Neuronal stem cell (in vitro differentiated cells): Measurements from ENCODE around the gene IFFO2.
"Not testable (repeated sequence)": the region's sequence is repeated elsewhere in the genome, so short reads cannot be mapped to it uniquely, and the experiment has no call there.

ENCODE experiments used
- DNase-seq: peaks from one replicate; pipeline ENCODE4 v3.0.0-alpha.2; 2013; ENCODE audit warnings: low spot score
- H2AFZ ChIP-seq: one replicate; pipeline ENCODE4 v1.6.1; 2013; ENCODE audit warnings: mild to moderate bottlenecking, low read length, inconsistent platforms
- H2AK5ac ChIP-seq: 2 replicates; pipeline ENCODE4 v1.6.1; 2013; ENCODE audit warnings: low read depth, mild to moderate bottlenecking, inconsistent platforms, low read length, moderate library complexity, mixed read lengths
- H2BK120ac ChIP-seq: 2 replicates; pipeline ENCODE4 v1.6.1; 2013; ENCODE audit warnings: low read depth, mild to moderate bottlenecking, inconsistent platforms, low read length, moderate library complexity, mixed read lengths
- H2BK12ac ChIP-seq: one replicate; pipeline ENCODE4 v1.6.1; 2013; ENCODE audit warnings: low read length, inconsistent platforms
- H2BK15ac ChIP-seq: 2 replicates; pipeline ENCODE4 v1.6.1; 2013; ENCODE audit warnings: mild to moderate bottlenecking, low read length, inconsistent platforms, mixed read lengths
- H2BK5ac ChIP-seq: one replicate; pipeline ENCODE4 v1.6.1; 2013; ENCODE audit warnings: inconsistent platforms, mild to moderate bottlenecking, low read length, moderate library complexity
- H3K14ac ChIP-seq: one replicate; pipeline ENCODE4 v1.6.1; 2013; ENCODE audit warnings: low read length, inconsistent platforms
- H3K18ac ChIP-seq: 2 replicates; pipeline ENCODE4 v1.6.1; 2013; ENCODE audit warnings: low read length, inconsistent platforms
- H3K23ac ChIP-seq: 2 replicates; pipeline ENCODE4 v1.6.1; 2013; ENCODE audit warnings: low read depth, mild to moderate bottlenecking, mixed read lengths, low read length, inconsistent platforms; ENCODE audit not compliant: poor library complexity
- H3K27ac ChIP-seq: replicated peaks from 3 replicates; pipeline ENCODE4 v1.5.1; 2013; ENCODE audit warnings: low read length, inconsistent platforms
- H3K27me3 ChIP-seq, 3 experiments: 2 replicates each; pipeline ENCODE4 v1.6.1; 2013; ENCODE audit warnings: low read length in 3 of 3, mild to moderate bottlenecking in 2 of 3, inconsistent platforms in 1 of 3, low read depth in 1 of 3, mixed read lengths in 1 of 3, moderate library complexity in 1 of 3; ENCODE audit not compliant: control insufficient read depth in 3 of 3, insufficient read depth in 3 of 3
- H3K36me3 ChIP-seq, 2 donors: replicated peaks in 1 of 2; 2 replicates each; pipeline ENCODE4 v1.6.1; 2013; ENCODE audit warnings: low read length in 2 of 2; ENCODE audit not compliant: control insufficient read depth in 2 of 2, insufficient read depth in 2 of 2
- H3K4ac ChIP-seq: 2 replicates; pipeline ENCODE4 v1.6.1; 2013; ENCODE audit warnings: inconsistent platforms, mild to moderate bottlenecking, low read length, moderate library complexity
- H3K4me1 ChIP-seq, 2 donors: 1 replicate in 1 of 2; 2 replicates in 1 of 2; pipeline ENCODE4 v1.6.1; 2013; ENCODE audit warnings: low read length in 2 of 2, low read depth in 1 of 2; ENCODE audit not compliant: control insufficient read depth in 2 of 2, insufficient read depth in 1 of 2
- H3K4me2 ChIP-seq: one replicate; pipeline ENCODE4 v1.6.1; 2013; ENCODE audit warnings: mild to moderate bottlenecking, low read length, inconsistent platforms; ENCODE audit not compliant: insufficient read depth, poor library complexity, severe bottlenecking
- H3K4me3 ChIP-seq, 2 donors: 2 replicates each; pipeline ENCODE4 v1.5.1; 2013; ENCODE audit warnings: low read length in 2 of 2, mild to moderate bottlenecking in 2 of 2, inconsistent platforms in 1 of 2, moderate library complexity in 1 of 2
- H3K79me1 ChIP-seq: one replicate; pipeline ENCODE4 v1.6.1; 2013; ENCODE audit warnings: low read depth, mild to moderate bottlenecking, inconsistent platforms, low read length, moderate library complexity
- H3K9ac ChIP-seq: one replicate; pipeline ENCODE4 v1.6.1; 2013; ENCODE audit warnings: mild to moderate bottlenecking, low read depth, low read length, inconsistent platforms; ENCODE audit not compliant: poor library complexity
- H3K9me3 ChIP-seq, 2 donors: replicated peaks in 1 of 2; 2 replicates each; pipeline versions ENCODE3 to v1.6.1; 2013; ENCODE audit warnings: low read length in 2 of 2, mild to moderate bottlenecking in 2 of 2, inconsistent platforms in 1 of 2, low read depth in 1 of 2, mixed read lengths in 1 of 2, moderate library complexity in 1 of 2; ENCODE audit not compliant: control insufficient read depth in 2 of 2, insufficient read depth in 1 of 2
- H4K8ac ChIP-seq: one replicate; pipeline ENCODE4 v1.6.1; 2013; ENCODE audit warnings: low read depth, mild to moderate bottlenecking, inconsistent platforms, low read length, moderate library complexity
- H4K91ac ChIP-seq: one replicate; pipeline ENCODE4 v1.6.1; 2013; ENCODE audit warnings: low read length, low read depth, mild to moderate bottlenecking, inconsistent platforms; ENCODE audit not compliant: poor library complexity
- WGBS, 2 donors: extraction: QIAGEN DNeasy Blood & Tissue Kit; methylation state at CpG; one replicate each; pipeline ENCODE4 v1.1.7; 2013; ENCODE audit warnings: missing lambda C conversion rate in 2 of 2, mixed read lengths in 1 of 2; ENCODE audit not compliant: insufficient read length in 2 of 2, insufficient replicate concordance in 1 of 2; ENCODE audit errors: extremely low coverage in 2 of 2; 5-methylcytosine and 5-hydroxymethylcytosine counted together

The IFFO2 gene

GRCh38 chr1:18893120-18893519 is 63.4 kb downstream of the IFFO2 start:
- Histone ChIP-seq H3K4ac (no peak overlapping the region), H2BK15ac (no peak overlapping the region), H3K18ac (no peak overlapping the region), H2AK5ac (no peak overlapping the region), H2BK12ac (no peak overlapping the region), H3K4me3 (no peak overlapping the region), H3K27ac (no peak overlapping the region), H3K9me3 (no peaks in the 10 kb centered on the region), H3K27me3 (no peaks in the 10 kb centered on the region), H4K91ac (no peak overlapping the region), H3K9ac (no peak overlapping the region), H3K4me1 (peaks cover 0 to 2% of the 10 kb centered on the region in 2 donors), H2AFZ (no peak overlapping the region), H3K4me2 (no peak overlapping the region), H3K79me1 (peaks cover 1% of the 10 kb centered on the region), H2BK120ac (no peak overlapping the region), H4K8ac (no peak overlapping the region), H3K23ac (no peak overlapping the region), H3K36me3 (peaks cover 3 to 5% of the 10 kb centered on the region in 2 donors), H3K14ac (no peak overlapping the region), H2BK5ac (no peak overlapping the region)
- no CpG with 5 or more reads among the region's 7 CpGs for WGBS, 2 donors
- no peak for DNase-seq

- not testable (repeated sequence) for H3K27ac ChIP-seq, H3K9ac ChIP-seq, H3K4ac ChIP-seq, H2BK5ac ChIP-seq, H3K9me3 ChIP-seq, H4K91ac ChIP-seq, H3K14ac ChIP-seq, H3K36me3 ChIP-seq, H2BK15ac ChIP-seq, H3K27me3 ChIP-seq, H3K4me3 ChIP-seq, H2BK120ac ChIP-seq, H4K8ac ChIP-seq, H3K4me2 ChIP-seq, H3K4me1 ChIP-seq, H2BK12ac ChIP-seq, H2AFZ ChIP-seq, H3K79me1 ChIP-seq, H3K18ac ChIP-seq, DNase-seq, H2AK5ac ChIP-seq, H3K23ac ChIP-seq
- WGBS, 2 donors, result no CpG with 5 or more reads among the region's 7 CpGs
These were observed 64.6 kb downstream of the IFFO2 start for GRCh38 chr1:18891858-18892257.

- Histone ChIP-seq H2BK12ac (no peak overlapping the region), H2BK15ac (no peak overlapping the region), H2BK120ac (no peak overlapping the region), H3K36me3 (no peaks in the 10 kb centered on the region), H4K8ac (no peak overlapping the region), H3K4me3 (no peak overlapping the region), H3K23ac (no peak overlapping the region), H2AFZ (no peak overlapping the region), H3K79me1 (peaks cover 2% of the 10 kb centered on the region), H4K91ac (no peak overlapping the region), H3K27ac (no peak overlapping the region), H3K18ac (no peak overlapping the region), H3K9ac (no peak overlapping the region), H2BK5ac (no peak overlapping the region), H3K14ac (no peak overlapping the region), H3K9me3 (no peaks in the 10 kb centered on the region), H3K27me3 (no peaks in the 10 kb centered on the region), H3K4ac (no peak overlapping the region), H3K4me1 (peaks cover 0 to 2% of the 10 kb centered on the region in 2 donors), H2AK5ac (no peak overlapping the region), H3K4me2 (no peak overlapping the region)
- WGBS, 2 donors, result no CpG with 5 or more reads among the region's 7 CpGs
- no peak for DNase-seq
These were observed 65.1 kb downstream of the IFFO2 start for GRCh38 chr1:18891426-18891780.

- no peak overlapping the region for H2AK5ac ChIP-seq
- H3K27me3 ChIP-seq, result no peaks in the 10 kb centered on the region
- H2BK12ac ChIP-seq, result no peak overlapping the region
- H3K4me3 ChIP-seq, result no peak overlapping the region
- H3K9ac ChIP-seq, result no peak overlapping the region
- H3K4me1 ChIP-seq, result peaks cover 0 to 2% of the 10 kb centered on the region in 2 donors
- no peaks in the 10 kb centered on the region for H3K36me3 ChIP-seq
- no peak overlapping the region for H3K14ac ChIP-seq
- H3K4me2 ChIP-seq, result no peak overlapping the region
- no peak overlapping the region for H3K27ac ChIP-seq
- H2AFZ ChIP-seq, result no peak overlapping the region
- H3K79me1 ChIP-seq, result peaks cover 2% of the 10 kb centered on the region
- no peak overlapping the region for H3K23ac ChIP-seq
- no peak overlapping the region for H4K8ac ChIP-seq
- no peak overlapping the region for H2BK15ac ChIP-seq
- no peak overlapping the region for H2BK5ac ChIP-seq
- no peak overlapping the region for H4K91ac ChIP-seq
- no peak overlapping the region for H3K4ac ChIP-seq
- H3K9me3 ChIP-seq, result no peaks in the 10 kb centered on the region
- no peak for DNase-seq
- no peak overlapping the region for H2BK120ac ChIP-seq
- no CpG with 5 or more reads among the region's 6 CpGs for WGBS, 2 donors
- no peak overlapping the region for H3K18ac ChIP-seq
These were observed 65.6 kb downstream of the IFFO2 start for GRCh38 chr1:18890706-18891425.
